HG03025 (cell line): ENCODE measurements around the gene CCBE1.
"Not testable (repeated sequence)": the region's sequence is repeated elsewhere in the genome, so short reads cannot be mapped to it uniquely, and the experiment has no call there.

Experiments used
- ATAC-seq: cut with Tn5 transposase; IDR thresholded peaks from one replicate; pipeline ENCODE4 v1.9.1; 2021; ENCODE audit warnings: mild to moderate bottlenecking, moderate library complexity; ENCODE audit not compliant: unreplicated experiment, low FRiP score

CCBE1 gene

DNA sequence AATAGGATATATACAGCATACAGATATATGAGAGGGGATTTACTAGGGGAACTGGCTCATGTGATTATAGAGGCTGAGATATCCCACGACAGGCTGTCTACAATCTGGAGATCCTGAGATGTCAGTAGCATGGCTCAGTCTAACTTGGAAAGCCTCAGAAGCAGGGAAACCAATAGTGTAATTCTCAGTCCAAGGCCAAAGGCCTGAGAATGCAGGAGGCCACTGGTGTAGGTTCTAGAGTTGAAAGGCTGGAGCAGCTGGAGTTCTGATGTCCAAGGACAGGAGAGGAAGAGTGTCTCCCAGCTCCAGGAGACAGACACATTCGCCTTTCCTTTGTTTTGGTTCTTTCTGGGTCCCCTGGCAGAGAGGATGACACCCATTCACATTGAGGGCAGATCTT, 20.1 kb upstream of the CCBE1 start:
- no peak for ATAC-seq

DNA sequence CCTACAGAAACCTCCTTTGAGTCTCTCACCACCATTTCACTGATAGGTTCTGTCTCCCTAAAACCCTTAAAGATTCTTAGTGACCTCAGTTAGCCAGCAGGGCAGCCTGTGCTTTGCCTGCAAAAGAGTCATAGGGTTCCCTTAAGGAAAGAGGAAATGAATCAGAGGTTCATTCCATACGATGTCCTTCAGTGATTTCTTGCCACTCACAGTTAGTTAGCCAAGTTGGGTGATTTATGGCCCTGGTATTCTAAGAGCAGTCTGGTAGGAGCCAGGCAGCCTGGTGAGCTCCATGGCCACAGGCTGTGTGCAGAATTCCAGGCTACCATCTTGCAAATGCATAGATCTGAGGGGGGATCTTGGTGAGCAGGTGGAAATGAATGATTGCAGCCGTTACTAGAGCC, 18.7 kb upstream of the CCBE1 start:
- ATAC-seq, result no peak

DNA sequence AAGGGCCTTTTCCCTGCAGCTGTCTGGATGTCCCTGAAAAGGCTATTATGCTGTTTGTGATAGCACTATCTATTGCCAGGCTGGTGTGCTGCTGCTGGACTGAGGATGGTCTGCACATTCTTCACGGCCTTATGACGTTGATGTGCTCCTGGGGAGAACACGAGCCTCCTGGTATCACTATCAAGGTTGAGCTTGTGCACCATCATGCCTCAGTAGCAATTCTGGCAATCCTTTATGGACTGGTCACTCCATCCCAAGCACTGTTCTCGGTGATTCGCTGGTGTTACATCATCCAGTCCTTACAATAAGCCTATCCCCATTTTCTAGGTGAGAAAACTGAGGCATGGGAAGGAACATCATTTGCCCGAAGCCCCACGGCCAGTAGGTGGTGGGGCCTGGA, 18.2 kb upstream of the CCBE1 start:
- no peak for ATAC-seq

DNA sequence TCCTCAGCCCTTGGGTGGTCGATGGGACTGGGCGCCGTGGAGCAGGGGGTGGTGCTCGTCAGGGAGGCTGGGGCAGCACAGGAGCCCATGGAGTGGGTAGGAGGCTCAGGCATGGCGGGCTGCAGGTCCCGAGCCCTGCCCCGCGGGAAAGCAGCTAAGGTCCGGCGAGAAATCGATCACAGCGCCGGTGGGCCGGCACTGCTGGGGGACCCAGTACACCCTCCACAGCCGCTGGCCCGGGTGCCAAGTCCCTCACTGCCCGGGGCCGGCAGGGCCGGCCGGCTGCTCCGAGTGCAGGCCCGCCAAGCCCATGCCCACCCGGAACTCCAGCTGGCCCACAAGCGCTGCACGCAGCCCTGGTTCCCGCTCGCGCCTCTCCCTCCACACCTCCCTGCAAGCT, 16.9 kb upstream of the CCBE1 start:
- ATAC-seq, result not testable (repeated sequence)

DNA sequence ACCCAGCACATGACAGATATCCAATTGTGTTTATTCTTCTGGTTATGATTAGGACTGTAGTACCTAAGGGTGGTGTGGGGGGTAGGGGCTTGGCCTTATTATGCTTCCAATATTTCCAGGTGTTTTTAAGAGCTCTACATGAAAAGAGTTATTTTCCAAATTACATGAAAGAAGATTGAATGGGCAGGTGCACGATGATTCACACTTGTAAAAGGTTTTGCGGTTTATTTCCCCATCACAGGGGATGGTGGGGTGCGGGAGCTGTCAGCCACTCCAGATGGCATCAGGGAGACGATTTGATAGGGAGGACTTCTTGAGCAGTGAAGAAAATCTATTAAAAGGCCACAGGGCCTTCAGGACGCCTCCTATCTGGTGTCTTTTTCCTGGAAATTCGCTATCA, 15.1 kb upstream of the CCBE1 start:
- ATAC-seq, result no peak

DNA sequence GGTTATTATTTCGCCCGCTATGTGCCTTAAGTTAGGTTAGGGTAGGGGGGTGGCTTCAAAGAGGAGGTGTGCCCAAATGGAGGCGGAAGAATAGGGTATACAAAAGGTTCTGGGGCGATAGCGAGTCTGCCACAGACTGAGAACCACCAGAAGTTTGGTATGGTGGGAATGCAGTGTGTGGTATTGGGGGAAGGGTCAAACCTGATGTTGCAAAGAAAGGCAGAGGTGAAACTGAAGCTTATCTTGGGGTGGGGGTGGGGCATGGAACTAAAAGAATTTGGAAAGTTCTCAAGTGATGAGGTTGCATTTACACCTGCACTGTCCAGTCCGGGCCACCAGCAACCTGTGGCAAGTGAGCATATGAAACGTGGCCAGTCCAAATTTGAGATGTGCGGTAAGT, 11.8 kb upstream of the CCBE1 start:
- ATAC-seq, result no peak

DNA sequence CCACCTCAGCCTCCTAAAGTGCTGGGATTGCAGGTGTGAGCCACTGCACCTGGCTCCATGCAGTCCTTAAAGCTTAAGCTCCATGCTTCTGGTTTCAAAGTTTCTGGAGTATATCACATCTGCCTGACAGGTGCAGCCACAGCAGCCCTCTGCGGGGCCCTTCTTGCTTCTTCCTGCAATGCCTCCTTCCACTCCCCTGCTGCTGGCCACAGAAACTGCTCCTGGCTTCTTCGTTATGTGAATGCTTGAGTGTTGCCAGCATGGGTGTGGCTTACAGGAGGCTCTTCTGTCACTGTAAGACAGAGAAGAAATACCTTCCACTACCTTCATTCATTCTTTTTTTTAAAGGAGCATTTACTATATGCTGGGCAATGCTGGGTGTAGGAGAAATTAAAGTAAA, 10.1 kb upstream of the CCBE1 start:
- no peak for ATAC-seq

DNA sequence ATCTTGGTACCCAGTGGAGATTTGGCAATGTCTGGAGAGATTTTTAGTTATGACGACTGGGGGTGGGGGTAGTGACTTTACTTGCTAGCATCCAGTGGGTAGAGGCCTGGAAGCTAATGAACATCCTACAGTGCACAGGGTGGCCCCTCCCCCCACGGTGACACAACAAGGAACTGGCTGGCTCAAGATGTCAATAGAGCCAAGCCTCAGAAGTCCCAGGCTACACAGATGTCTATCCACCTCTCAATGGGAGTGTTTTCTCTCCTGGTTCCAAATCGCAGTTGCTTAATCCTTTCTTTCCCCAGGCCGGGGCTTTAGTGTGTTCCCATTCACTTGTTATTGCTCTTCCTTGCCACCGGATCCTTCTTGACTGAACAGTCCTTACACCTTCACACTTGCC, 9.3 kb upstream of the CCBE1 start:
- no peak for ATAC-seq

DNA sequence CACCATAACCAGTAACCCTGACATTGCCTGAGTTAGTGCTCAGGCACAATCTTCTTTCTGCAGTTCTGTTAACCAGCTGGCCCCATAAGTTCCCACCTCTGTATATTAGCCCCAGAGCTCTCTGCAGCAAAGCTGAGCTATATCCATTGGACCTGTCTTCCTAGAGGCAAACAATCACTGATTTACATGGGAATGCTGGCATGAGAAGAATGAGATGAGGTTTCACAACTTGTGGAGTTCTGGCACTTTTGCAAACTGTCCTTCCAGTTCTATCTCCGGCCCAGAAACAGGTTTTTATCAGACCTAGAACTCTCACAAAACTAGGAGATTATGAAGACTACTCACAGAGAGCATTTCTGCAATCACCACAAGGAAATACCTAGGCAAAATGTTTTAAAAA, 7.9 kb upstream of the CCBE1 start:
- no peak for ATAC-seq

DNA sequence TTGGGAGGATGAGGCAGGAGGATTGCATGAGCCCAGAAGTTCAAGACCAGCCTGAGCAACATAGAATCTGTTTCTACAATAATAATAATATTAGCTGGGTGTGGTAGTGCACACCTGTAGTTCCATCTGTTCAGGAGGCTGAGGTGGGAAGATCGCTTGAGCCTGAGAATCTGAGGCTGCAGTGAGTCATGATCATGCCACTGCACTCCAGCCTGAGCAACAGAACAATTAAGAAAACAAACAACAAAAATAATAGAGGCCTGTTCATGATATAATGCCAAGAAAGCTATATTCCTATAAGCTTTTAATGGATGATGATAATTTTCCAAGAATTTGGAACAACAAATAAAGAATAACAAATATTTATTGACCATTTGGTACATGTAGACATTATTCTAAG, 6.9 kb upstream of the CCBE1 start:
- no peak for ATAC-seq

DNA sequence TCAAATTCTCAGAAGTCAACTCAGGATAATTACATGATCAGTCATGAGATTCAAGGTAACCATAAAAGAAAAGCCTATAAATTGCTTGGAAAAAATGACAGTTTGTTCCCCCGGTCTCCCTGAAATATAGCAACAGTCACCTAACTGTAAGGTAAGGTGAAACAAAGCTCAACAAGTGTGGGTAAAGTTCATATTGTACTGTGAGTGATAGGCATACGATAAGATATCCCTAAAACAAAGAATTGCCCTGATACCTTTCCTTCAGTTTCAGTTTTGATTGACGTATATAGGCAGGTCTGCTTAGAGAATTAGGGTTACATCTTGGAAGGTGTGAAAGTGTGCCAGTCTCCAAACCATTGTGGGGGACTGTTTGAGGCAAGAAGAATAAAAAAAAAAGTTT, 4.0 kb upstream of the CCBE1 start:
- ATAC-seq, result no peak

DNA sequence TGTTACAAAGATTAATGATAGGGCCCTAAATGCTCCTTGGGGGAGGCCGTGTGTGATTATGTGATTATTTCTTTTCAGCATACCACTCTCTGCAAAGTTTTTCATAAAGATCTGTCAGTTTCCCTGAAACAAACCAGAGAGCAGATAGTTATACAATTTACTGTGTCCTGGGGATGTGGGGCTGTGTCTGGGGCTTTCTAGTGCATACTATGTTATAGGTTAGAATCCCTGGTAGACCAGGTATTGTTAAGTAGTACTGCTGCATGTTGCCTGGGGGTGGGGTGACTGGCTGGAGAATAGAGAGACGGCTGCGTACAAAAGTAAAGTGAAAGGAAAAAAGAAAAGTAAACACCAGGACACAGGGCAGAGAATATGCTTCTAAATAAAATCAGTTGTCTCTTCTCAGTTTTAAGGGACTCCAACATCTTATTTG, 3.3 kb upstream of the CCBE1 start:
- no peak for ATAC-seq

DNA sequence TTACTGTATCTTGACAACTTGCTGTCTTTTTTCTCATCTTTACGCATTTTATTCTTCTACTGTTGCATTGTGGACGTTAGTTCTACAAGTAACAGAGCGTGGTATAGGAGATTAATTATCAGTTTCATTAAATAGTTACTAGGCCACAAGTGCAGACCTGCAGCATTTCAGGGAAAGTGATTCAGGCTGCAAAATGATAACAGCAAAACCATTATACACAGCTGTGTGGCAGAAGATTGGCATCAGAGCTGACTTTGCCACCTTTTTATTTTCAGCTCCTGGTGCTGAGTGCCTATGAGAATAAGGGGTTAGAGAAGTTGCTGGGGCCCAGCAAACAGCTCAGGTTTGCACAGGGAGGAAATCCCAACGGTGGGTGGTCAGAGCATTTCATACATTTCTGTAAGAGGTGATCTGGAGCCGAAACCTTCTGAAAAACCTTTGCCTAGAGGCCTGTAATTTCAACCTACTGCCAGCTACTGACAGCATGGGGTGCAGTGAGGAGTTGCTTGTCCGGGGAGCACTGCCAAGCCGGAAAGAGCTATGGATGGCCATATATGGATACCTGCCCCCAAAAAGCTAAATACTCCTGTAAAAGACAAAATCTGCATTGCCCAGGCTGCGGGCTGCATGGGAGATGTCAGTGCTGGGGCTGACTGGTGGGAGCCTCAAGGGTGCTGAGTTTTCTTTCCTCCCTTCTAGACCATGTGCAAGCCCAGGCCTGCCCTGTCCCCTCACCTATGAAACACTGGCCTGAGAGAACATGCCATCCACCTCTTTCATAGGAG, 2.7 kb upstream of the CCBE1 start:
- no peak for ATAC-seq

DNA sequence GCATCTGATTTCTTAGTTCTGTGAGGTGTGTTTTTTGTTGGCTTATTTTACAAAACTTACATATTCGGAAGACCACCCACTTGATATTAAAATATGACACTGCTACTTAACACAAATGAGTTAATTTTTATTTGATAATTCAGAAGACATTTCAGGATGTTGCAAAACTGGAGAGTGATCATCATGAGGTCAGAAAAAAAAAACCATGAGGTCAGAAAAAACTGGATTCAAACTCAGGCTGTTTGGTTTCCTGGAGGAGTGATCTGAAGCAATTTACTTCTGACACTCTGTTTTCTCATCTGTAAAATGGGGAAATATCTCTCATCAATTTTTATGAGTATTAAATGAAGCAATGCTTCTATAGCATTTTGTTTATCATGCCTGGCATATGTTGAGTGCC, 1.8 kb upstream of the CCBE1 start:
- no peak for ATAC-seq

DNA sequence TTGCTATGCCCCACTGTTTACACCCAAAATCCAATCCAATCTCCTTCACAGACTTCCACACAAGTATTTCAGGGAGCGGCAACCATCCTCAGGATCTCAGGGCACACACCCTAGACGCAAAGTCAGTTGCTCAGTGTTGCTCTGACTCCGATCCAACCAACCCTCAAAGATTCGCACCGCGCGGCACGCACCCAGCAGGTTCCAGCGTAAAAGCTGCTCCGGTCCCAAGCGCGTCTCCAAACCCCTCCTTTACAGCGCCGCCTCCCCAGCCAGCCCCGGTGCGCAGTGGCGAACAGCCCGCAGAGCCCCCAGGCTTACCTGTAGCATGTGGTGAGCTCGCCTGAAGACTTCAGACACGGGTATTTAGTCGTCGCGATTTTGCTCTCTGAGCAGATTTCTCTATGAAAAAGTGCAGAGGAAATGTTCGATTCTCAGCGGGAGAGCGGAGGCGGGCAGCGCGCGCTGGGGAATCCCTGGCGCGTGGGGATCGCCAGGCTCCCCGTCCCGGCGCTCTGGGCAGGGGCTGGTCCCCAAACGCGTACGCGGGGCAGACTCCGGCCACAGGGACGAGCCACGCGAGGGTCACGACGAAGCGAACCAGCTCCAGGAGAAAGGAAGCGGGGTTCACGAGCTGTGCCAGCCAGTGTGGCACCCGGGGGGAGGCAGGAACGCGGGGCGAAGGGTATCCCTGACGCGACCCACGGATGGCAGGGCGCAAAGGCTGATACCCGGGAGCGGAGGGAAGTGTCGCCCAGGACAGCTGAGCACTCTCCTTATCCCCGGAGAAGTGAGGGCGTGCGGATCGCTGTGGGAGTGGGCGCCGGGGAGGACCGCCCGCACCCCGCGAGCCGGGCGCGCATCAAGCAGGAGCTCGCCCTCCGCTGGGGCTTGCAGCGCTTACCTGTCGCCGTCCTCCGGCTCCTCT, 650 bp downstream of the CCBE1 start:
- ATAC-seq, result no peak

DNA sequence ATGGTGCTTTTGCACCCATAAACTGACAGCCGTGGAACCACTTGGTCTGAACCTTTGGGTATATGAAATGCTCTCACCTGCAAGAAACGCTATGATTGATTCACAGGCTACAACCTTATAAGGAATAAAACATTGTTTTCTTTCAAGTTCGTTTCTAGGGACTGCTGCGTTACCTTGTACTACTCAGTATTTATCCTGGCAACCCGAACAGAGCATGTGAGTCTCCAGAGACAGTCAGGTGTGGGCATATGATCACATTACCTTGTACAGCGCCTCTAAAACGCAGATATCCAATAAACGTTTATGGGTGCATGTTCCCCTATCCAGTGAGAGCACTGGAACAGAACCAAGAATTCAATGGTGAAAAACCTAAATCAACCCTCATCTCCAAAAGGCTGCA, 1.7 kb downstream of the CCBE1 start:
- no peak for ATAC-seq

DNA sequence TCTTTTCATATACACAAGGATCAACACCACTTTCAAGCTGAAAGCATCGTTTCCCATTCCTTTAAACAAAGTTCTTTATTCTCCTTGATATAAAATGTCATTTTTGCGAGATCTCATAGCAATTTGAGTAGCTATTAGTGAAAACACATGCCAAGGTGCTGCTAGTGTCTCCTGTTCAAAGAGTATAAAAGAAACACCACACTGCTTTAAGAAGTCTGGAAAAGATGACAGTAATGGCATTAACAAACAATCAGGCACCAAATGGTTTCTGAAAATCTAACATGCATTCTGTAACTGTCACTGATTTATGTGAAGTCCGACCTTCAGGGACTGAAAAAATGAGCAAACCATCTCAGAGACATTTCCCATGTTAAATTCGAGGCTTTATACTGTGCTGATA, 2.4 kb downstream of the CCBE1 start:
- ATAC-seq, result no peak

DNA sequence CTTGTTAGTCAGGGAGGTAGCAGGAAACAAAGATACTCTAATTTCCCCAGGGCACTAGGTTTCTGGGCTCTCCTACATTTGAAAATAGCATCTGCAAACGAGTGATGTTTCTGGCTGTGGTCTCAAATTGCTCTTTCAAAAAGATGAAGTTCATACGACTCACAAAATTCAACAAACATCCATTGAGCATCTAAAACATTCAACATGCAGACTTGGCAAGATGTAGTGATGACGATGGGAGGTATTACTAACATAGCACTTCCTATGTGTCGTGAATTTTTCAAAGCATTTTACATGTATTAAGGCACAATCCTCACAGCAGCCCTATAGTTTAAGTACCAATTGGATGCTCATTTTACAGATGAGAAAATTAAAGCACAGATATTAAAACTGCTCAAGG, 5.2 kb downstream of the CCBE1 start:
- ATAC-seq, result no peak

DNA sequence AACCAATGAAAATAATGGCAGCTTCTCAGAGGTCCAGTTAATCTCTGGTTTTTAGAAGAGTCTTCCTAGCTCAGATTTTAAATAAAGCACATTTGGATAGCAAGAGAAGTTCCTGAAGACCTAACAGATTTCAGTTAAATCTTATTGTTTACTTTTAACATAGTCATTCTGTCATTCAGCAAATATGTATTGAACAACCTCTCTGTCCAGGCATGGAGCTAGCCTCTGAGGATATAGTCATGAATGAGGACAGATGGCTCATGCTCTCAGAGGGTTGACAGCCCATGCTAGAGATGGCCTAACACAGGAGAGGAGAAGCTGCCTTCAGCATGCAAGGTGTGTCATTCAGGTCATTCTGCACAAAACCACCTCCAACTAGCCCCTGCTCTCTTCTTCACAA, 6.2 kb downstream of the CCBE1 start:
- no peak for ATAC-seq

DNA sequence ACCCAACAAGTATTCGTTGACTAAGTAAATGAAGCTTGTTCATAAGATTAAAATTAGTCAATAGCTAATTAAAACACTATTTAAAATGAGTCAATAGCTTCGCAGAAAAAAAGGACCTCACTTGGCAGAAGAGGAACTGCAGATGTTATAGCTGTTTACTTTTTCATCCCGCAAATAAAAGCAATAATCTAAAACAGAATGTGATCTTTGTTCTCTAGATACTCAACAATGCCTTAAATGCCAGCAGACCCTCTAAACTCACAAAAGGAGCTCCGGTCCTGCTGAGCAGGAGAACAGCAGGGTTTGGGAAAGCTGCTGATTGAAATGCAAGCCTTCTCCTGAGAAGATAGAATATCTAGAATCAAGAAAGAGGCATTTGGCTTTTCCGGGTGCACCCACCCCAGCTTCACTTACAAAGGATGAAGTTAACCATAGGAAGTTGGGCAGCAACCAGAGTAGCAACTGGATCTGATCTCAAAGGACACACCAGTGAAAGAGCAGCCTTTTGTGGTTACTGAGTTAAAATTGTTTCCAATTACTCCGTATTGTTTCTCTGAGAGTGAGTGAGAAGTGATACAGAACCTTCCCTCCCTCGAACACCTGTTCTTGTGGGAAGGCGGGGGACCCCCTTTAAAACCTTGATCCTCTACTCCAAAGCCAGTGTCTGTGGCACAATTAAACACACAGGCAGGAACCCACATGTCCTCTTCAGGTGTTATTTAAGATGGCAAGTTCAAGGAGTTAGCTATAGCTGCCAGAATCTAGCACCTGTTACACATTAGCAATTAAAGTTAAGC, 6.8 kb downstream of the CCBE1 start:
- no peak for ATAC-seq

DNA sequence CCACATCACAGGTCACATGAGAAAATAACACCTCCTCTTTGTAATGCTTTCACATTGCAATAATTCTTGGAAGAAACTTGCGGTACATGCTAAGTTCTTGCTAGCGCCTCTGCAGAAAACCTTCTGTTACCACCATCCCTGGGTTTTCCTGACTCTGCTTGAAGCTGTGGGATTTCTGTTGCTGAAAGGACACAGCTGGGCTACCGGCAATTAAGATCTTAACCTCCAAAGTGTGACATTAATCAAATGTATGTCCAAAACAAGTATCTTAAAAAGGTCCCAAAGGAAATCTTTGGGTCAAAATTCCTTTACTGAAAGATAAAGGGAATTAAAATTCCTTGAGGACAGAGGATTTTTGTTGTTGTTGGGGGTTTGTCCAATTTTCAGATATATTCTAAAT, 7.5 kb downstream of the CCBE1 start:
- no peak for ATAC-seq
